ENCODE measurements around the gene PDCD4. TPM values are rescaled to one million over a fixed set of nuclear protein-coding genes. Genes with fewer than 3 reads are reported as not detected.
A peak's percentile ranks its signal among the peaks of the same experiment; 100 is the strongest.

The PDCD4 gene
- total and polyA plus RNA-seq, 9 of the 15 experiments (the other 6 are each of a cell fraction or from before 2014, with no cell fraction given): 12.9 to 44.1 (median 33.7) TPM

DNA sequence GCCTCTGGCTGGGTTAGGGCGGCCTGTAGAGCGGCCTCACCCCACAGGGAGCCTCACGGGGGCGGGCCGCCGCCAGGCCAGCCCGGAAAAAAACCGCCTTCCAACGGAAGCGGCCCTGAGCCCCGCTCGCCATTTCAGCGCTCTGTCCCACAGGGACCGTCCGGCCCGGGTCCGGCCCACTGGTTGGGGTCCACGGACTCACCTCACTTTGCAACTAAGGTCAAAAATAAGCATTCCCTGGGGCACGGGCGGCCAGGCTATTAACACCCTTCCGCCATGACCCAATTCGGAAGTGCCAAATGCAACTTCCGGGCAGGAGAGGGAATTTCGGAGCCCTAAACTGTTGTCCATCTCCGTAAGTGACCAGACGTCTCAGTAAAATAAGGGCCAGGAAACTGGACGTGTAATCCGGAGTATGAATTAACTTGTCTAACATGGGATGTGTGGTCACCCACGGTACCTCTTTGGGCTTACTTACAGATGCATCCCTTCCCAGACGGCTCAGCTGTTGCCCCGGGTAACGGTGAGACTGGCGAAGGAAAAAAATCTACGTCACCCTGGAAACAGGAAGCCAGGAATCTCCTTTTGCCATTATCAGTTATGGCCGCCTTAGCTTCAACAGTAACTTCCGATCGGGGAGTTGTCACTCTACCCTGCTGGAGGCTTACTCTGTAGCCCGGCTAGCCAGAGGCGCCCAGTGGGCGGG, 47.1 kb downstream of the PDCD4 start, which contains the start of gene BBIP1 (continued):
- peak in 1 of 2 experiments; percentile 91; a peak in 2 of 4 replicates for TF ChIP-seq SRF (CRISPR knock-in tag; IDR thresholded peaks at IDR 0.05)
- TF ChIP-seq ZKSCAN3 (CRISPR knock-in tag; IDR thresholded peaks at IDR 0.05): no peak
- no peak for TF ChIP-seq PYGO2 (tag; IDR thresholded peaks at IDR 0.05)
- no peak for TF ChIP-seq SMARCA5 (IDR thresholded peaks at IDR 0.05)
- TF ChIP-seq NCOA2 (IDR thresholded peaks at IDR 0.05; ENCODE audit: partially characterized antibody in 2 of 2): no peak
- TF ChIP-seq ARID1B (IDR thresholded peaks at IDR 0.05): 0 out of 2 replicates have a peak, but pooled peaks have one; percentile 10
- peak in 1 of 2 experiments; percentile 41; a peak in 1 of 4 replicates for TF ChIP-seq NONO (IDR thresholded peaks at IDR 0.05; ENCODE audit: low read depth in 2 of 2, low read length in 1 of 2)
- TF ChIP-seq SP2 (IDR thresholded peaks at IDR 0.05; ENCODE audit: extremely low read depth, low read depth, low read length, poor library complexity, severe bottlenecking): peak; percentile 87
- TF ChIP-seq, protein P1, sequence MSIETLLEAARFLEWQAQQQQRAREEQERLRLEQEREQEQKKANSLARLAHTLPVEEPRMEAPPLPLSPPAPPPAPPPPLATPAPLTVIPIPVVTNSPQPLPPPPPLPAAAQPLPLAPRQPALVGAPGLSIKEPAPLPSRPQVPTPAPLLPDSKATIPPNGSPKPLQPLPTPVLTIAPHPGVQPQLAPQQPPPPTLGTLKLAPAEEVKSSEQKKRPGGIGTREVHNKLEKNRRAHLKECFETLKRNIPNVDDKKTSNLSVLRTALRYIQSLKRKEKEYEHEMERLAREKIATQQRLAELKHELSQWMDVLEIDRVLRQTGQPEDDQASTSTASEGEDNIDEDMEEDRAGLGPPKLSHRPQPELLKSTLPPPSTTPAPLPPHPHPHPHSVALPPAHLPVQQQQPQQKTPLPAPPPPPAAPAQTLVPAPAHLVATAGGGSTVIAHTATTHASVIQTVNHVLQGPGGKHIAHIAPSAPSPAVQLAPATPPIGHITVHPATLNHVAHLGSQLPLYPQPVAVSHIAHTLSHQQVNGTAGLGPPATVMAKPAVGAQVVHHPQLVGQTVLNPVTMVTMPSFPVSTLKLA (conservative IDR thresholded peaks at IDR 0.05): peak; percentile 36 to 67; a peak in 1 of 4 replicates
- no peak for TF ChIP-seq SIRT6 (IDR thresholded peaks at IDR 0.05; ENCODE audit: low read depth, low read length)
- TF ChIP-seq FOXK2 (conservative IDR thresholded peaks at IDR 0.05 in 1 of 2, IDR thresholded peaks at IDR 0.05 in 1 of 2; ENCODE audit: low read depth in 2 of 2): peak; percentile 19 to 47; a peak in 1 of 4 replicates
- peak; percentile 49; the same call in 1 of the 2 replicates for TF ChIP-seq GATAD2B (IDR thresholded peaks at IDR 0.05; ENCODE audit: borderline replicate concordance)
- peak; percentile 30; the same call in 1 of the 2 replicates for TF ChIP-seq BRD4 (IDR thresholded peaks at IDR 0.05)
- TF ChIP-seq RFX1 (IDR thresholded peaks at IDR 0.05): peak; percentile 97
- TF ChIP-seq, protein P2, sequence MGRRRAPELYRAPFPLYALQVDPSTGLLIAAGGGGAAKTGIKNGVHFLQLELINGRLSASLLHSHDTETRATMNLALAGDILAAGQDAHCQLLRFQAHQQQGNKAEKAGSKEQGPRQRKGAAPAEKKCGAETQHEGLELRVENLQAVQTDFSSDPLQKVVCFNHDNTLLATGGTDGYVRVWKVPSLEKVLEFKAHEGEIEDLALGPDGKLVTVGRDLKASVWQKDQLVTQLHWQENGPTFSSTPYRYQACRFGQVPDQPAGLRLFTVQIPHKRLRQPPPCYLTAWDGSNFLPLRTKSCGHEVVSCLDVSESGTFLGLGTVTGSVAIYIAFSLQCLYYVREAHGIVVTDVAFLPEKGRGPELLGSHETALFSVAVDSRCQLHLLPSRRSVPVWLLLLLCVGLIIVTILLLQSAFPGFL (CRISPR knock-in tag; IDR thresholded peaks at IDR 0.05): peak; percentile 49; the same call in 1 of the 2 replicates
- peak; percentile 72; the same call in 1 of the 2 replicates for TF ChIP-seq HDAC2 (IDR thresholded peaks at IDR 0.05)
- no peak for TF ChIP-seq GTF2E2 (tag; IDR thresholded peaks at IDR 0.05)
- TF ChIP-seq, protein P3, sequence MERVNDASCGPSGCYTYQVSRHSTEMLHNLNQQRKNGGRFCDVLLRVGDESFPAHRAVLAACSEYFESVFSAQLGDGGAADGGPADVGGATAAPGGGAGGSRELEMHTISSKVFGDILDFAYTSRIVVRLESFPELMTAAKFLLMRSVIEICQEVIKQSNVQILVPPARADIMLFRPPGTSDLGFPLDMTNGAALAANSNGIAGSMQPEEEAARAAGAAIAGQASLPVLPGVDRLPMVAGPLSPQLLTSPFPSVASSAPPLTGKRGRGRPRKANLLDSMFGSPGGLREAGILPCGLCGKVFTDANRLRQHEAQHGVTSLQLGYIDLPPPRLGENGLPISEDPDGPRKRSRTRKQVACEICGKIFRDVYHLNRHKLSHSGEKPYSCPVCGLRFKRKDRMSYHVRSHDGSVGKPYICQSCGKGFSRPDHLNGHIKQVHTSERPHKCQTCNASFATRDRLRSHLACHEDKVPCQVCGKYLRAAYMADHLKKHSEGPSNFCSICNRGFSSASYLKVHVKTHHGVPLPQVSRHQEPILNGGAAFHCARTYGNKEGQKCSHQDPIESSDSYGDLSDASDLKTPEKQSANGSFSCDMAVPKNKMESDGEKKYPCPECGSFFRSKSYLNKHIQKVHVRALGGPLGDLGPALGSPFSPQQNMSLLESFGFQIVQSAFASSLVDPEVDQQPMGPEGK (CRISPR knock-in tag; IDR thresholded peaks at IDR 0.05; ENCODE audit: borderline replicate concordance): peak; percentile 54; the same call in 1 of the 2 replicates
- TF ChIP-seq MYC (IDR thresholded peaks at IDR 0.05; ENCODE audit: low read depth, low read length): no peak
- TF ChIP-seq MYC (CRISPR knock-in tag; IDR thresholded peaks at IDR 0.05; ENCODE audit: borderline replicate concordance, low read depth): peak; percentile 39; the same call in 1 of the 2 replicates
- TF ChIP-seq DACH1 (IDR thresholded peaks at IDR 0.05; ENCODE audit: partially characterized antibody): no peak
- peak in 1 of 2 experiments; percentile 20; a peak in 1 of 4 replicates for TF ChIP-seq RCOR1 (IDR thresholded peaks at IDR 0.05; ENCODE audit: borderline replicate concordance in 1 of 2, low read depth in 2 of 2, low read length in 2 of 2)
- TF ChIP-seq HNRNPK (IDR thresholded peaks at IDR 0.05; ENCODE audit: low read depth, low read length, poor library complexity, severe bottlenecking): no peak
